GM12892 (cell line): ENCODE results near the gene NDRG4.

Source experiments
- DNase-seq: peaks from one replicate; pipeline ENCODE4 v3.0.0; 2011; ENCODE audit not compliant: insufficient read length
- FAIRE-seq: peaks from 2 replicates; lab custom pipeline; 2011; peaks lifted over from hg19 to GRCh38; lab: Jason Lieb, UNC
- POLR2A ChIP-seq: IDR thresholded peaks from 2 replicates; pipeline ENCODE4 v1.6.1; 2011; ENCODE audit warnings: low read depth, low read length, control low read depth
- POLR2AphosphoS5 ChIP-seq: IDR thresholded peaks from 2 replicates; pipeline ENCODE4 v1.6.1; 2011; ENCODE audit warnings: low read depth, low read length, control low read depth
- TAF1 ChIP-seq: IDR thresholded peaks from 2 replicates; pipeline ENCODE4 v1.6.1; 2011; ENCODE audit warnings: low read depth, mild to moderate bottlenecking, control low read depth, low read length, borderline replicate concordance

NDRG4 gene

GRCh38 chr16:58500430-58501241, 693 bp downstream of the NDRG4 start:
- TF ChIP-seq POLR2AphosphoS5, result no peak
- DNase-seq, result no peak
- peak; percentile 9 for FAIRE-seq

GRCh38 chr16:58501242-58502131, 1.5 kb downstream of the NDRG4 start:
- no peak for FAIRE-seq
- TF ChIP-seq TAF1 (no peak), POLR2A (no peak), POLR2AphosphoS5 (no peak)
- DNase-seq, result no peak

GRCh38 chr16:58502217-58502921, 2.4 kb downstream of the NDRG4 start:
- FAIRE-seq (no peak), DNase-seq (no peak)
- TF ChIP-seq POLR2AphosphoS5 (no peak), POLR2A (no peak), TAF1 (no peak)

GRCh38 chr16:58503166-58503862, 3.4 kb downstream of the NDRG4 start:
- DNase-seq (no peak), FAIRE-seq (no peak)
- TF ChIP-seq TAF1 (no peak), POLR2A (no peak), POLR2AphosphoS5 (no peak)

GRCh38 chr16:58503863-58504688, 4.1 kb downstream of the NDRG4 start:
- DNase-seq (no peak), FAIRE-seq (no peak)
- TF ChIP-seq POLR2AphosphoS5 (no peak), TAF1 (no peak), POLR2A (no peak)

GRCh38 chr16:58506241-58507194, 6.6 kb downstream of the NDRG4 start:
- DNase-seq (no peak), FAIRE-seq (no peak)
- no peak for TF ChIP-seq TAF1
- TF ChIP-seq POLR2AphosphoS5, result no peak
- TF ChIP-seq POLR2A, result no peak

- TF ChIP-seq POLR2AphosphoS5 (no peak), POLR2A (no peak), TAF1 (no peak)
- no peak for DNase-seq
- FAIRE-seq, result no peak
Observed at GRCh38 chr16:58507195-58507962, 7.4 kb downstream of the NDRG4 start.

GRCh38 chr16:58507963-58508670, 8.2 kb downstream of the NDRG4 start:
- FAIRE-seq, result no peak
- TF ChIP-seq TAF1, result no peak
- TF ChIP-seq POLR2AphosphoS5, result no peak
- TF ChIP-seq POLR2A, result no peak
- DNase-seq, result no peak

GRCh38 chr16:58508671-58509251, 8.8 kb downstream of the NDRG4 start:
- no peak for FAIRE-seq
- DNase-seq, result no peak
- no peak for TF ChIP-seq POLR2A
- TF ChIP-seq POLR2AphosphoS5, result no peak
